GM23248 (cell line): ENCODE data around the gene TNS3.

Experiments used
- EZH2 ChIP-seq: fragments of 200-600 bp; sonication (generic); IDR thresholded peaks from 2 replicates; pipeline ENCODE4 v1.6.1; 2018; ENCODE audit warnings: antibody characterized with exemption, mild to moderate bottlenecking; ENCODE audit not compliant: insufficient read depth, poor library complexity, severe bottlenecking
- EZH2phosphoT487 ChIP-seq: fragments of 200-600 bp; sonication (generic); IDR thresholded peaks from 2 replicates; pipeline ENCODE4 v1.6.1; 2018; ENCODE audit warnings: antibody characterized with exemption, moderate library complexity, mild to moderate bottlenecking, low read depth; ENCODE audit not compliant: insufficient read depth

DNA sequence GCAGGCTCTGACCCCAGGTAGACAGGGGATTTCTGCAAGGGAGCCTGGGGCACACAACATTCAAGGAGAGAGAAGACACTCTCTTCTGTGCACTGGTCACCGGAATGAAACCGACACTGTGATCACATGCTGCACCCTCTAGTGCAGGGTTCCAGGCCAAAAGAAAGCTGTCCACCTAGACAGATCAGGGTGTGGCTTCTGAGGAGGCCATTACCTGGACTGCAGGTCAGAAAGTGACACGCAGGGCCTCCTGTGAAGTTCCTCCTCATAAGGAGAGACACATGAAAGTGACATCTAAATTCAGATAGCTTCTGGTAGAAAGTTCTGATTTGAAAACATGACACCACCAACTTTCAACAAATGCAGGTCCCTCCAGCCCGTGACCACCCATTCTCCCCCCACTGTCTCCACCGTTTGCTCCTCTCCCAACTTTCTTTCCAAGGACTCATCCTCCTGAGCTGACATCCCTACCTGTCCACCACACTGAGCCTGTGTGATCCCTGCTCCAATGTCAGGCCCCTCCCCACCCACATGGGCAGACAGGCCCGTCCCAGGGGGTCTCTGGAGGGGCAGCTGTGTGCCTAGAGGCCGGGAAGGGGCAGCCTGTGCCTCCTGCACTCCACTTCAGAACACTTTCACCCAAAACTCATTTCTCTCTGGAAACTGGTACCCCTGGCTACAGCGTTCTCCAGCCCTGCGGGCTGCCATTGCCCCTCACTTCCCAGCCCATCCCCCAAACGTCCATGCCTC is 198.0 kb downstream of the TNS3 start:
- TF ChIP-seq EZH2phosphoT487 (no peak), EZH2 (no peak)
